Mesothelial cell of epicardium (in vitro differentiated cells): ENCODE results near the gene SAG. TPM values are rescaled to one million over a fixed set of nuclear protein-coding genes. Genes with fewer than 3 reads are reported as not detected.

Experiments
- DNase-seq, 2 experiments: peaks; one replicate each; pipeline ENCODE4 v3.0.0; 2021; ENCODE audit warnings: low spot score in 2 of 2; ENCODE audit not compliant: unreplicated experiment in 2 of 2
- H3K27ac Mint-ChIP-seq: 2 replicates; pipeline ENCODE4 v1.8.0; 2021; ENCODE audit warnings: mixed read lengths
- H3K27me3 Mint-ChIP-seq: 2 replicates; pipeline ENCODE4 v1.8.0; 2021; ENCODE audit warnings: low read depth, mixed read lengths
- H3K36me3 Mint-ChIP-seq: 2 replicates; pipeline ENCODE4 v1.8.0; 2021; ENCODE audit warnings: mixed read lengths
- H3K4me1 Mint-ChIP-seq: 2 replicates; pipeline ENCODE4 v1.8.0; 2021; ENCODE audit warnings: mixed read lengths
- H3K4me3 Mint-ChIP-seq: 2 replicates; pipeline ENCODE4 v1.8.0; 2021; ENCODE audit warnings: mild to moderate bottlenecking, moderate library complexity, mixed read lengths
- H3K9me3 Mint-ChIP-seq: 2 replicates; pipeline ENCODE4 v1.8.0; 2021; ENCODE audit warnings: mixed read lengths
- total RNA-seq: library from RNA; stranded (reverse); gene quantifications from 3 replicates; pipeline ENCODE4 v1.2.1, GENCODE V29; 2021
- TF ChIP-seq, protein P1 (sequence below): fragments of 200-600 bp; sonication (generic); IDR thresholded peaks from one replicate; pipeline ENCODE4 v1.5.0; 2021; ENCODE audit warnings: antibody characterized with exemption; ENCODE audit not compliant: unreplicated experiment

Gene SAG
- total RNA-seq, 1 donor from 2014 or later = not detected

DNA sequence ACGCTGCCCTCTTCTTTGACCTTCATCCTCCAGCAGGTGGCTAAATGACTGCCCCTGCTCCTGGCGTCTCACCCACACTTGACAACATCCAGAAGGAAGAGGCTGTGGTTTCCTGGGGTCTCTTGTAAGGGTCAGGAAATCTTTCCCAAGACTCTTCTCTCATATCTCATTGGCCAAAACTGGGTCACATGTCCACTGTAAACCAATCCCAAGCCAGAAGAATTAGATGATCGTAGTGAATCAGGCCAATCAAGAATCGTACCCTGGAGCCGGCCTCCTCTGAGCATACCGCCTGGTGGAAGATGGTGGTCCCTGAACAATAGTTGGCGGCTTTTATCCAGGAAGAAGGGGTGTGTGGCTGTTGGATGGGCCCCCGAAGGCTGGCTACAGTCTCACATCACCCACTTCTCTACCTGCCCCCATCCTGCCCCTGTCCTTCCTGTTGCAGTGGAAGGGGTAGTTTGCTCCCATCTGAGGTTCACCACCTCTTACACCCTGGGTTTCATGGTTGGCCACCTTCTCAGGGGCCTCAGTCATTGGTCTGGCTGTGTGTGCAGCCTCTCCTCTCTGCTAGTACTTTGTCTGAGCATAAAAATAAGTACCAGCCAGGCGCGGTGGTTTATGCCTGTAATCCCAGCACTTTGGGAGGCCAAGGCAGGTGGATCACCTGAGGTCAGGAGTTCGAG lies 3.8 kb downstream of the SAG start:
- Mint-ChIP-seq H3K36me3 (no peaks in the 10 kb centered on the region), H3K4me1 (no peaks in the 10 kb centered on the region), H3K27ac (no peak overlapping the region), H3K27me3 (no peaks in the 10 kb centered on the region), H3K4me3 (no peak overlapping the region), H3K9me3 (peaks cover under 1% of the 10 kb centered on the region)
- TF ChIP-seq, protein P1, sequence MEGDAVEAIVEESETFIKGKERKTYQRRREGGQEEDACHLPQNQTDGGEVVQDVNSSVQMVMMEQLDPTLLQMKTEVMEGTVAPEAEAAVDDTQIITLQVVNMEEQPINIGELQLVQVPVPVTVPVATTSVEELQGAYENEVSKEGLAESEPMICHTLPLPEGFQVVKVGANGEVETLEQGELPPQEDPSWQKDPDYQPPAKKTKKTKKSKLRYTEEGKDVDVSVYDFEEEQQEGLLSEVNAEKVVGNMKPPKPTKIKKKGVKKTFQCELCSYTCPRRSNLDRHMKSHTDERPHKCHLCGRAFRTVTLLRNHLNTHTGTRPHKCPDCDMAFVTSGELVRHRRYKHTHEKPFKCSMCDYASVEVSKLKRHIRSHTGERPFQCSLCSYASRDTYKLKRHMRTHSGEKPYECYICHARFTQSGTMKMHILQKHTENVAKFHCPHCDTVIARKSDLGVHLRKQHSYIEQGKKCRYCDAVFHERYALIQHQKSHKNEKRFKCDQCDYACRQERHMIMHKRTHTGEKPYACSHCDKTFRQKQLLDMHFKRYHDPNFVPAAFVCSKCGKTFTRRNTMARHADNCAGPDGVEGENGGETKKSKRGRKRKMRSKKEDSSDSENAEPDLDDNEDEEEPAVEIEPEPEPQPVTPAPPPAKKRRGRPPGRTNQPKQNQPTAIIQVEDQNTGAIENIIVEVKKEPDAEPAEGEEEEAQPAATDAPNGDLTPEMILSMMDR = no peak
- no peak for DNase-seq

DNA sequence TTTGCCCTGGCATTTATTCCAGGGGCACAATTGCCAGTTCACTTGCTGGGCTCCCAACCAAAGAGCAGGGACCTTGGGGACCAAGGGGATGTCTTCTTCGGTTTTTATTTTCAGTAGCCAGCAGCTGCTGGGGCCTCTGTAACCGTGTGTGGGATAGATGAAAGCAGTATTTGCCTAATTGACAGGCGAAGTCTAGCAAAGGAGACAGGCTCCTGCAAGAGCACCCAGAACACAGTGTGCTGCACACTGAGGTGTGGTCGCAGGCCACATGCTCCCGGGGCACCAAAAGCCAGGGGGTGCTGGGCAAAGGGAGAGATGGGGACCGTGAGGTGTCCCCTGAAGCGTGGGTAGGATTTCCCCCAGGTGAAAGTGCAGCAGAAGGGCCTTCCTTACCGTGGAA lies 5.3 kb downstream of the SAG start:
- H3K4me3 Mint-ChIP-seq = no peak overlapping the region
- H3K36me3 Mint-ChIP-seq = no peaks in the 10 kb centered on the region
- H3K4me1 Mint-ChIP-seq = no peaks in the 10 kb centered on the region
- TF ChIP-seq, protein P1 = no peak
- H3K9me3 Mint-ChIP-seq = peaks cover 11% of the 10 kb centered on the region
- no peaks in the 10 kb centered on the region for H3K27me3 Mint-ChIP-seq
- no peak overlapping the region for H3K27ac Mint-ChIP-seq
- DNase-seq = no peak

DNA sequence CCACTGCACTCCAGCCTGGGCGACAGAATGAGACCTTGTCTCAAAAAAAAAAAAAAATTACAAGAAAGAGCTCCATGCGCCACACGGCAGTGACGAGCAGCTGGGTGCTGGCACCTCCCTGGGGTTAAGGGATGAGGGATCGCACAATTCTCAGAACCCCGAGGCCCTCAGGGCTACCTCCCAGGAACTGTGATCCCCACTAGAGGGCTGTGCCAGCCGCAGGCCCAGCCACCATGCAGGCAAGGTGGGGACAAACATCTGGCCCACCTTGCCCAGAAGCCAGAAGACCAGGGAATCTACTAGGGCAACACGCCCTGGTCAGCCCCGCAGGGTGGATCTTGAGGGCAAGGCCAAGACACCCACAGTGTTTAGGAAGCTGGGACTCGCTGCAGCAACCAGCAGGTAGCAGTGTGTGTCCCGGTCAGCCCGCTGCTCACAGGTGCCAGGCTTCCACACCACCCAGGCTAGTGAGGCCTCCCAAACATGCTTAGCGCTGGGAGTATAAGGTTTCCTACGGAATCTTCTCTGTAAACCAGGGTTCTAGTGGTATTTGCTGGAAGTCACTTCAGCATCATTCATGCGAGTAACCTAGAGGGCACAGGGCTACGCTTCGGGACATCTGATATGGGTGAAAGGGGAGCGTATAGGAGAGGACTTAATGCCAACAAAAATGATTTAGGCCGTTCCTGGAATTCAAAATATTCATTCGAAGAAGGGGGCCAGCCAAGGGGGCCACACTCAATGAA lies 6.7 kb downstream of the SAG start:
- TF ChIP-seq, protein P1 = no peak
- Mint-ChIP-seq H3K4me1 (no peaks in the 10 kb centered on the region), H3K9me3 (peaks cover 11% of the 10 kb centered on the region), H3K4me3 (no peak overlapping the region), H3K36me3 (no peaks in the 10 kb centered on the region), H3K27me3 (peaks cover 10% of the 10 kb centered on the region), H3K27ac (no peak overlapping the region)
- no peak for DNase-seq

DNA sequence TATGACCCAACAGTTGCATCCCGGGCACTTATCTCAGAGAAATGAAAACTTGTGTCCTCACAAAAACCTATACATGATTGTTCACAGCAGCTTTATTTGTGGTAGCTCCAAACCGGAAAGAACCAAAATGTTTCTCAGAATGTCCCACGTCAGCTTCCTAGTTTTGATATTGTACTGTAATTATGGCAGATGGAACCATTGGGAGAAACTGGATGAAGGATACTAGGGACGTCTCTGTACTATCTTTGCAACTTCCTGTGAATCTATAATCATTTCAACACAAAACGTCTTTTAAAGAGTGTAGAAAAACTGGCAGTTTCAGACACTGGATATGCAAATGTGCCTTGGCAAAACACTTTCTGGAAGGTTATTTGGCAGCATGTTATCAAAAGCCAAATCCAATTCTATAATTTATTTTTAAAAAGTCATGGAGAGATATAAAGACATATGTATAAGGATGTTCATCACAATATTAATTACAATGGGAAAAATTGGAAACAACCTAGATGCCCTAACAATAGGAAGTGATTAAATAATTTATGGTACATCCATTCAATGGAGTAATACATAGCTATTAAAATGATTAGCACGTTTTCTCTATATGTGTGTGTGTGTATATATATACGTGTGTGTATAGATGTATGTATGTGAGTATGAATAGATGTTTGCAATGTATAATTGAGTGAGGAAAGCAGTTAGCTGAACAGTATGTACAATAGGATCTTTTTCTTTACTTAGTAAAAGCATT lies 9.8 kb downstream of the SAG start:
- Mint-ChIP-seq H3K27ac (no peak overlapping the region), H3K4me3 (no peak overlapping the region), H3K36me3 (no peaks in the 10 kb centered on the region), H3K27me3 (peaks cover 21% of the 10 kb centered on the region), H3K9me3 (peaks cover 11% of the 10 kb centered on the region), H3K4me1 (no peaks in the 10 kb centered on the region)
- TF ChIP-seq, protein P1 = no peak
- no peak for DNase-seq

DNA sequence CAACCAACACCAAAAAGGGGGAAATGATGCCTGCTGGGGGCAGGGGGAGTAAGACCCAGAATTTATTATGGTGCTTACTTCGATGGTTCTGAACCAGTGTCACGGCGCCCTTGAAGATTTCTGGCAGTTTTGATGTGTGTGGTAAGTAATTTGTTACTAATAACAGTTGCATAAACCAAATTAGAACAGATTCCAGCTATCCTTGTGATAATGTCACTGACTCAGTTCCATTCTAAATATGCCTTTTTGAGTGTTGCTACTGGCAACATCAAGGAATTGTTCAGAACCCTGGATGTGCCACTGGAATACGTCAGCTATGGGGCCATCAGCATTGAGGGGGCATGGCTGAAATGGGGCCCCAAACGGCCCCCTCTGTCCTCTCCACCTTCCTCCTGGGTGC lies 11.6 kb downstream of the SAG start:
- H3K4me3 Mint-ChIP-seq = no peak overlapping the region
- no peak overlapping the region for H3K27ac Mint-ChIP-seq
- H3K27me3 Mint-ChIP-seq = peaks cover 21% of the 10 kb centered on the region
- H3K4me1 Mint-ChIP-seq = no peaks in the 10 kb centered on the region
- TF ChIP-seq, protein P1 = no peak
- H3K36me3 Mint-ChIP-seq = no peaks in the 10 kb centered on the region
- no peak for DNase-seq
- peaks cover 11% of the 10 kb centered on the region for H3K9me3 Mint-ChIP-seq
